CD14-positive monocyte (primary cell): Measurements from ENCODE around the gene CNTNAP2. TPM values are rescaled to one million over a fixed set of nuclear protein-coding genes. Genes with fewer than 3 reads are reported as not detected.

Experiments used
- DNase-seq, 3 donors: peaks; one replicate each; pipeline ENCODE4 v3.0.0-alpha.2; 2011 to 2022
- H2AFZ ChIP-seq: 2 replicates; pipeline ENCODE4 v1.6.0; 2012; ENCODE audit warnings: mild to moderate bottlenecking, low read depth, low read length, inconsistent platforms; ENCODE audit not compliant: insufficient read depth, poor library complexity, severe bottlenecking
- H3K27ac ChIP-seq, 2 donors: 1 replicate in 1 of 2; 2 replicates in 1 of 2; pipeline ENCODE4 v1.5.1; 2012 to 2013; ENCODE audit warnings: low read length in 2 of 2, control low read depth in 1 of 2, inconsistent platforms in 1 of 2, low read depth in 1 of 2, mild to moderate bottlenecking in 1 of 2
- H3K27me3 ChIP-seq, 2 donors: one replicate each; pipeline versions ENCODE4 v1.6.0 to v1.6.1; 2011 to 2013; ENCODE audit warnings: low read length in 2 of 2; ENCODE audit not compliant: control insufficient read depth in 2 of 2, insufficient read depth in 2 of 2
- H3K36me3 ChIP-seq, 2 donors: replicated peaks in 1 of 2; 1 replicate in 1 of 2; 2 replicates in 1 of 2; pipeline versions ENCODE4 v1.5.1 to v1.6.1; 2012 to 2013; ENCODE audit warnings: low read length in 2 of 2, control low read depth in 1 of 2, inconsistent platforms in 1 of 2, mild to moderate bottlenecking in 1 of 2; ENCODE audit not compliant: insufficient read depth in 2 of 2, control insufficient read depth in 1 of 2
- H3K4me1 ChIP-seq, 2 donors: 1 replicate in 1 of 2; 2 replicates in 1 of 2; pipeline versions ENCODE4 v1.5.1 to v1.6.1; 2012 to 2013; ENCODE audit warnings: low read length in 2 of 2, control low read depth in 1 of 2, inconsistent platforms in 1 of 2, mild to moderate bottlenecking in 1 of 2, moderate library complexity in 1 of 2; ENCODE audit not compliant: insufficient read depth in 2 of 2, control insufficient read depth in 1 of 2
- H3K4me2 ChIP-seq: replicated peaks from 2 replicates; pipeline ENCODE3; 2012; ENCODE audit warnings: low read length, moderate library complexity, mild to moderate bottlenecking; ENCODE audit not compliant: poor library complexity, severe bottlenecking; ENCODE audit errors: extremely low read depth
- H3K4me3 ChIP-seq, 3 experiments: fragments of 200-600 bp in 1 of 3; sonication (generic) in 1 of 3; replicated peaks in 1 of 3; 1 replicate in 2 of 3; 2 replicates in 1 of 3; pipeline ENCODE4 v1.5.1; 2011 to 2013; ENCODE audit warnings: low read length in 3 of 3, mild to moderate bottlenecking in 3 of 3, control low read depth in 2 of 3, low read depth in 2 of 3, inconsistent platforms in 1 of 3, moderate library complexity in 1 of 3
- H3K79me2 ChIP-seq: 2 replicates; pipeline ENCODE4 v1.6.0; 2012; ENCODE audit warnings: mild to moderate bottlenecking, control low read depth, inconsistent platforms, low read length, moderate library complexity; ENCODE audit not compliant: insufficient read depth
- H3K9ac ChIP-seq: 2 replicates; pipeline ENCODE4 v1.6.0; 2017; ENCODE audit warnings: low read length, mild to moderate bottlenecking; ENCODE audit not compliant: insufficient read depth, poor library complexity, severe bottlenecking
- H3K9me3 ChIP-seq, 2 donors: replicated peaks in 1 of 2; 1 replicate in 1 of 2; 2 replicates in 1 of 2; pipeline versions ENCODE4 v1.5.1 to v1.6.1; 2012 to 2013; ENCODE audit warnings: low read length in 2 of 2, control low read depth in 1 of 2; ENCODE audit not compliant: control insufficient read depth in 1 of 2, insufficient read depth in 1 of 2
- H4K20me1 ChIP-seq: 2 replicates; pipeline ENCODE4 v1.6.0; 2012; ENCODE audit warnings: mild to moderate bottlenecking, low read length, control low read depth, moderate library complexity; ENCODE audit not compliant: insufficient read depth
- H3K27ac Mint-ChIP-seq, 7 donors: one replicate each; pipeline ENCODE4 v1.8.0; 2020; ENCODE audit warnings: mild to moderate bottlenecking in 7 of 7, mixed read lengths in 7 of 7, moderate library complexity in 6 of 7, inconsistent platforms in 2 of 7
- H3K27me3 Mint-ChIP-seq, 3 donors: one replicate each; pipeline ENCODE4 v1.8.0; 2021 to 2022; ENCODE audit warnings: low read depth in 3 of 3, mild to moderate bottlenecking in 3 of 3, mixed read lengths in 3 of 3, moderate library complexity in 3 of 3, inconsistent platforms in 1 of 3
- H3K36me3 Mint-ChIP-seq, 2 donors: one replicate each; pipeline ENCODE4 v1.8.0; 2020; ENCODE audit warnings: mixed read lengths in 2 of 2, inconsistent platforms in 1 of 2, mild to moderate bottlenecking in 1 of 2
- H3K4me1 Mint-ChIP-seq: one replicate; pipeline ENCODE4 v1.8.0; 2020; ENCODE audit warnings: mild to moderate bottlenecking, mixed read lengths
- H3K4me3 Mint-ChIP-seq, 2 donors: one replicate each; pipeline ENCODE4 v1.8.0; 2020; ENCODE audit warnings: mild to moderate bottlenecking in 2 of 2, mixed read lengths in 2 of 2, moderate library complexity in 1 of 2
- H3K9me3 Mint-ChIP-seq, 7 donors: one replicate each; pipeline ENCODE4 v1.8.0; 2020 to 2022; ENCODE audit warnings: mixed read lengths in 7 of 7, mild to moderate bottlenecking in 6 of 7, moderate library complexity in 6 of 7, inconsistent platforms in 2 of 7
- CTCF ChIP-seq: fragments of 200-600 bp; IDR thresholded peaks from one replicate; pipeline ENCODE4 v1.8.0; 2022; ENCODE audit warnings: antibody characterized with exemption, mild to moderate bottlenecking
- WGBS: methylation state at CpG from one replicate; pipeline ENCODE4 v1.1.5; 2013; ENCODE audit warnings: missing lambda C conversion rate; ENCODE audit not compliant: insufficient coverage; 5-methylcytosine and 5-hydroxymethylcytosine counted together
- intact Hi-C, 2 donors: fragments of 100-400 bp; cut with micrococcal nuclease; formaldehyde crosslinking; loops; one replicate each; pipeline versions ENCODE4 v1.15.0 to v1.15.1; 2023
- polyA plus RNA-seq, 3 donors: library from polyadenylated mRNA; depleted of rRNA in 1 of 3; unstranded in 2 of 3; stranded (reverse) in 1 of 3; fragments of 300-500 nt in 2 of 3; fragments of >200 nt in 1 of 3; fragmentation: Illumina TruSeq in 2 of 3; gene quantifications; 1 replicate in 2 of 3; 2 replicates in 1 of 3; pipeline ENCODE4 v1.2.3, GENCODE V29; 2012 to 2021

CNTNAP2 gene
- polyA plus RNA-seq, 3 donors = 0.01 TPM; not detected in 2

GRCh38 chr7:146709451-146710027 is 592.9 kb downstream of the CNTNAP2 start:
- peaks cover 0 to 7% (median 4%) of the 10 kb centered on the region in 7 donors for H3K9me3 Mint-ChIP-seq
- Histone ChIP-seq H3K9me3 (no peaks in the 10 kb centered on the region), H3K4me2 (no peak overlapping the region), H4K20me1 (no peaks in the 10 kb centered on the region), H3K79me2 (no peaks in the 10 kb centered on the region), H2AFZ (no peak overlapping the region), H3K27me3 (no peaks in the 10 kb centered on the region), H3K36me3 (no peaks in the 10 kb centered on the region), H3K27ac (no peak overlapping the region), H3K4me3 (no peak overlapping the region), H3K9ac (no peak overlapping the region), H3K4me1 (no peaks in the 10 kb centered on the region)
- no peak overlapping the region for H3K4me3 Mint-ChIP-seq
- no peak for TF ChIP-seq CTCF
- no peaks in the 10 kb centered on the region for H3K4me1 Mint-ChIP-seq
- peaks cover 0 to 1% (median 0%) of the 10 kb centered on the region in 3 donors for H3K27me3 Mint-ChIP-seq
- intact Hi-C loops = no loop called here
- 53% methylated on average over 4 of the region's 4 CpGs for WGBS
- no peak for DNase-seq
- no peak overlapping the region for H3K27ac Mint-ChIP-seq
- no peaks in the 10 kb centered on the region for H3K36me3 Mint-ChIP-seq

DNA sequence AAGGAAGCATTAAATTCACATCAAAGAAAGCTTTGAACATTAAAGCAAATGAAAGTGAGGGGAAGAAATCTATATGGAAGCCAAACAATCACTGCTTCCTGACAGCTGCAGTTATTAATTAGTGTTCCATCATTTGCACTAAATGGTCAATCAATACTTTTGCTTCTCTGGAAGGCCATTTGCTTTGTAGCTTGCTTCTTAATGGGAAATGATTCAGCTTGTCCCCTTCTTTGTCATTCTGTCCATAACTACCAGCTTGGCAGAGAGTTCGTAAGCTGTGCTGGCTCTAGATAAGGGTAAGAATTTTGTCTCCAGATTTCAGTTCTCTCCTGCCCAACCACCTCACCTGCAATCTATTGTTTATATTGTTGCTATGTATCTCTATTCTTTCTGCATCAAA is 596.6 kb downstream of the CNTNAP2 start:
- WGBS = no CpG with 5 or more reads among the region's 1 CpG
- H3K4me1 ChIP-seq = no peaks in the 10 kb centered on the region
- no peak overlapping the region for H3K9ac ChIP-seq
- H3K4me3 ChIP-seq = no peak overlapping the region
- H3K9me3 Mint-ChIP-seq = peaks cover 0 to 3% (median 0%) of the 10 kb centered on the region in 7 donors
- H3K79me2 ChIP-seq = no peaks in the 10 kb centered on the region
- no peaks in the 10 kb centered on the region for H3K27me3 ChIP-seq
- no peak for TF ChIP-seq CTCF
- no peaks in the 10 kb centered on the region for H3K36me3 Mint-ChIP-seq
- H3K9me3 ChIP-seq = no peaks in the 10 kb centered on the region
- H3K27ac Mint-ChIP-seq = no peak overlapping the region
- H3K27me3 Mint-ChIP-seq = no peaks in the 10 kb centered on the region
- no peak overlapping the region for H3K4me3 Mint-ChIP-seq
- H2AFZ ChIP-seq = no peak overlapping the region
- H3K27ac ChIP-seq = no peak overlapping the region
- H3K4me1 Mint-ChIP-seq = no peaks in the 10 kb centered on the region
- no peak for DNase-seq
- H4K20me1 ChIP-seq = no peaks in the 10 kb centered on the region
- H3K36me3 ChIP-seq = no peaks in the 10 kb centered on the region
- intact Hi-C loops = no loop called here
- no peak overlapping the region for H3K4me2 ChIP-seq
